Jurkat, Clone E6-1 (cell line): ENCODE measurements around the gene SURF1.
"Not testable (repeated sequence)": the region's sequence is repeated elsewhere in the genome, so short reads cannot be mapped to it uniquely, and the experiment has no call there.

Experiments
- DNase-seq: peaks from one replicate; pipeline ENCODE4 v3.0.0-alpha.2; 2011; ENCODE audit warnings: low read depth, low spot score
- H3K4me3 ChIP-seq: 2 replicates; pipeline ENCODE4 v1.5.1; 2011; ENCODE audit warnings: mild to moderate bottlenecking, low read length, control low read depth, moderate library complexity

SURF1 gene

DNA sequence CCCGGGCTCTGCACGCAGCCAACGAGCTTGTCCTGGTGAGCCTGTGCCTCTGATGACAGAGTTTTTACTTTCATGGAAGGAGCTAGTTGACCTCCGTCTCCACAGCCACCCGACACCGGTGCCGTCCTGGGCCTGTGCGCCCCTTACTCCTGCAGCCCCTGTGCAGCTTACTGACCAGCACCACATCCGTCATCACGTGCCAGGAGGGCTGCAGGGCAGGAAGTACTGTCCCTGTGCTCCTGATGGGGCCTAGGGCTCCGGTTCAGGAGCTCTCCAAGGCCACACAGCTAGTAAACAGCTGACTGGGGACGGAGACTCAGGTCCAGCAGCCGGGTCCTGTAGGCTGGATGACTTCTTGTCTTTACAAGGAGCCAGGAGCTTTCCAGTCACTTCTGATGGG is 30.1 kb upstream of the SURF1 start:
- DNase-seq, result no peak
- no peak overlapping the region for H3K4me3 ChIP-seq

DNA sequence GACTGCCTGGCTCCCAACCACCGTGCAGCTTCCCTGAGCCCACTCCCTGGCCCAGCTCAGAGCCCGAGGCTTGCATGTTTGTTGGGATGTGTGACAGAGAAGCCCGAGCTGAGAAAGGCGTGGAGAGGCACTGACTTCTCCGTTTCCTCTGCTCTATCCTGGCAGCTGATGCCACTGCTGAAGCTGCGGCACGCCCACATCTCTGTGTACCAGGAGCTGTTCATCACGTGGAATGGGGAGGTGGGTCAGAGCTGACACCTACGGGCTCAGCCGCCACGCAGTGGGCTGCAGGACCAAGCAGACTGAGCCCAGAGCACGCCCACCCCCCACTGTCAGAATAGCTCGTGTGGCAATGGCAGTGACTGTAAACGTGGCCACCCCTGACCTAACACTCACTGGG is 29.2 kb upstream of the SURF1 start:
- DNase-seq, result no peak
- no peak overlapping the region for H3K4me3 ChIP-seq

DNA sequence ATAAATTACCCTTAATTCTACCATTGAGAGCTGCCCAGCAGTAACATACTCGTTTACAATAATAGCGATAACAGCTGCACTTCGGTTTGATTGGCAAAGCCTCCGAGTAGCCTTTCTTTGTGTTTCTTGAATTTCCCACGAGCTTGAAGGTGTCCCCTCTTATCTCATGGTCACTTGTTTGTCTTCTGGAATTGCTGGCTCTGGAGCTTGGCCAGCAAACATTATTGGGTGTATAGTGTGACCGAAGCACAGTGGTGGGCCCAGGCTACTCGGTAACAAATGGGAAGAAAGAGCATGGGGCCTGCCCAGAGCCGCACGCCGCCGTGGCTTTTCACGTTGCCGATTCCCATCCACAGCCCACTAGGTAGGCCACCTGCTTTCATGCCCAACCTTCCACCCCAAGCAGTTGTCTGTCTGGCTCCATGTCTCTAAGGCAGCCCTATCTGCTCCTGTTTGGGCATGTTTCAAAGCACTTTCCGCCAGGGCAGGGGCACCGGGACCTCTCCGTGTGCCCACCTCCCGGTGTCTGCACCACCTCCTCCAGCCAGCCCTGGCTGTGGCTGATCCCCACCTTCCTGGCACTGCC is 28.5 kb upstream of the SURF1 start:
- no peak for DNase-seq
- H3K4me3 ChIP-seq, result no peak overlapping the region

DNA sequence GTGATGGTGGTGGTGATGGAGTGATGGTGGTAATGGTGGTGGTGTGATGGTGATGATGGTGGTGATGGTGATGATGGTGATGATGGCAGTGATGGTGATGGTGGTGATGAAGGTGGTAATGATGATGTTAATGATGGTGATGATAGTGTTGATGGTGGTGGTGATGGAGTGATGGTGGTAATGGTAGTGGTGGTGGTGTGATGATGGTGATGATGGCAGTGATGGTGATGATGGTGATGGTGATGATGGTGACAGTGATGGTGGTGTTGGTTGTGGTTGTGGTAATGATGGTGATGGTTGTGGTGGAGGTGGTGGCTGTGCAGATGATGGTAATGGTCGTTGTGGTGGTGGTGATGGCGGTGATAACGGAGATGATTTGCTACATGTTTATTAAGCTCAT is 27.2 kb upstream of the SURF1 start:
- H3K4me3 ChIP-seq, result no peak overlapping the region
- DNase-seq, result no peak

DNA sequence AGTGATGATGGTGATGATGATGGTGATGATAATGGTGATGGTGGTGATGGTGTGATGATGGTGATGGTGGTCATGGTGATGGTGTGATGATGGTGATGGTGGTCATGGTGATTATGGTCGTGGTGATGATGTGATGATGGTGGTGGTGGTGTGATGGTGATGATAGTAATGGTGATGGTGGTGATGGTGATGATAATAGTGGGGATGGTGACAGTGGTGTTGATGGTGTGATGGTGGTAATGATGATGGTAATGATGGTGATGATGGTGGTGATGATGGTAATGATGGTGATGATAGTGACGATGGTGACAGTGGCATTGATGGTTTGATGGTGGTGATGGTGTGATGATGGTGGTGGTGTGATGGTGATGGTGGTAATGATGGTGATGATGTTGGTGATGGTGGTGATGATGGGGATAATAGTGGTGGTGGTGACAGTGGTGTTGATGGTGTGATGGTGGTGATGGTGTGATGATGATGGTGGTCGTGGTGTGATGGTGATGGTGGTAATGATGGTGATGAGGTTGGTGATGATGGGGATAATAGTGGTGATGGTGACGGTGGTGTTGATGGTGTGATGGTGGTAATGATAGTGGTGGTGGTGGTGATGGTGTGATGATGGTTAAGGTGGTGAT is 26.3 kb upstream of the SURF1 start:
- no peak for DNase-seq
- no peak overlapping the region for H3K4me3 ChIP-seq

DNA sequence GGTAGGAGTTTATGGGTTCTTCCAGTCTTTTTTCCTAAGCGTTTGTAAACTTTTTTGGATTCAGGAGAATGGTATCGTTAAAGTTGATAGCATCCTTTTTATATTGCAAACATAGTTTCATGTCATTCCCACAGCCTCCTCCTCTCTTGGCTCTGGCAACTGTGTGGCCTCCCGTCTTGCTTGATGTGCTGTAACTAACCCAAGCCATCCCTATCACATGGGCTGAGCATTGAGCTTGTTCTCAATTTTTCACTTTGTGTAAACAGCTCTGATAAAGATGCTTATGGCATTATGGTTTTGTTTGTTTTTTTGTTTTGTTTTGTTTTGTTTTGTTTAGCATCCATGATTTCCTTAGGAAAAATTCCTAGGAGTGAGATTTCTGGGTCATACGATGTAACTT is 24.4 kb upstream of the SURF1 start:
- DNase-seq, result no peak
- H3K4me3 ChIP-seq, result no peak overlapping the region

DNA sequence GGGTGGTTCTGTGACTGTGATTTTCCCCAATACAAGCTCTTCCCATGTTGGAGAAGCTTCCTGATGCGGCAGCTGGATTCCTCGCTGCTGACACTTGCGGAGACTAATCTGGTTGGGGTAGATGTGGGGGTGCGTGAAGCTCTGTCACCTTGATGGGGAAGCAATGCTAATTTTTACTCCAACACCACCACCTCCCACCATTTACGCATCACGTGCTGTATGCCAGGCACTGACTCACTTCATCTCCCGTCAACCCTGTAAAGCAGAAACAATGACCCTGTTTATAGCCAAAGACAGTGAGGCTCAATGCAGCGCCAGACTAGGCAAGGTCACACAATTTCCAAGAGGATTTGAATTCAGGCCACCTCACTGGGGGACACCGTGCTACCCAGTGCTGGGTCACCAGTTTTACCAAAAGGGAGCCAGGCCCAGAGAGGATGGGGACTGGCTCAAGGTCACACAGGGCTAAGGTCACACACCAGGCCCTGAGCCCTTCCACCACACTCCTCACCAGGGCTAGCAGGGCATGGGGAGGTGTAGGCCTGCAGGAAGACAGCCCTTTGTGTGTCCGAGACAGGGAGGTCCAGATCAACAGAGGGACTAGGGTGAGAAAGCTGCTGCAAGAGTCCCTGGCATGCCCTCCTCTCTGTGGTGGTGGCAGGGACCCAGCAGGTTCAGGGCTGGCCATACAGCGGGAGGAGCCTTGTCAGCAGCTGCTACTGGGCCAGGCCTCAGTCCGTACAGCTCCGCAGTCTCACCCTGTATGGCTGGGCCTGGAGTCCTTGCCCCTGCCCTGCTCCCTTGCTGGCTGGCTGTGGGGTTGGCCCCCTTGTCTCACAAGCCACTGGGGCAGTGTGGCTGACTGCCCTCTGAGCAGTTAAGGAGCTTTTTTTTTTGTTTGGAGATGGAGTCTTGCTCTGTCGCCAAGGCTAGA is 23.1 kb upstream of the SURF1 start:
- DNase-seq, result no peak
- H3K4me3 ChIP-seq, result no peak overlapping the region

DNA sequence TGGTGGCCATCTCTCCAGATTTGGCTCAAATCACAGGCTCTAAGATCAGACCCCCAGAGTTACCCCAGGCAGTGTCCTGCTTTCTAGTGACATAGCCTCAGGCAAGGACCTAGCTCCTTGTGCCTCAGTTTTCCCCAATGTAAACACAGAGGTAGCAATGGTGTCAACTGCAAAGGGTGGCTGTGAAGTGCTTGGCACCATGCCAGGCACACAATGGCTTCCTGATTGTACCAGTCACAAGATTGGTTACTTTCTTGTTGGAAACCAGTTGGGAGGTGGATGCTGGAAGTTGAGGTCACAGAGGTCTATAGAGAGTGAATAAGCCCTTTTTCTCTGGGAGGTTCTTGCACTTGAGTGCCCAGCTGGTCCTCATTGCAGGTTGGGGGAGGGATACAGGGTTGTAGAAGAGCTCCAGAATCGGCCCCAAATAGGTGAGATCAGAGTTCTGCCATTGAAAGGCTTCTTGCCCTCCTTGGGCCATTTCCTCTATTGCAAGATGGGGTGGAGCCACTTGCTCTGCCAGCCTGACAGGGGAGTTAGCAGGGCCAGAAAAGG is 22.2 kb upstream of the SURF1 start:
- no peak overlapping the region for H3K4me3 ChIP-seq
- DNase-seq, result no peak

DNA sequence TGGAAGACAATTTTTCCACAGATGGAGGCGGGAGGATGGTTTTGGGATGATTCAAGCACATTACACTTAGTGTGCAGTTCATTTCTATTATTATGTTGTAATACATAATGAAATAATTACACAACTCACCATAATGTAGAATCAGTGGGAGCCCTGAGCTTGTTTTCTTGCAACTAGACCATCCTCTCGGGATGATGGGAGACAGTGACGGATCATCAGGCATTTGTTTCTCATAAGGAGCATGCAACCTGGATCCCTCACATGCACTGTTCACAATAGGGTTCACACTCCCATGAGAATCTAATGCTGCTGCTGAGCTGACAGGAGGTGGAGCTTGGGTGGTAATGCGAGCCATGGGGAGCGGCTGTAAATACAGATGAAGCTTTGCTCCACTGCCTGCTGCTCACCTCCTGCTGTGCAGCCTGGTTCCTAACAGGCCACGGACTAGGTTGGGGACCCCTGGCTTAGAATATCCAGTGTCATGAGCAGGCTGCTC is 21.5 kb upstream of the SURF1 start:
- DNase-seq, result no peak
- no peak overlapping the region for H3K4me3 ChIP-seq

DNA sequence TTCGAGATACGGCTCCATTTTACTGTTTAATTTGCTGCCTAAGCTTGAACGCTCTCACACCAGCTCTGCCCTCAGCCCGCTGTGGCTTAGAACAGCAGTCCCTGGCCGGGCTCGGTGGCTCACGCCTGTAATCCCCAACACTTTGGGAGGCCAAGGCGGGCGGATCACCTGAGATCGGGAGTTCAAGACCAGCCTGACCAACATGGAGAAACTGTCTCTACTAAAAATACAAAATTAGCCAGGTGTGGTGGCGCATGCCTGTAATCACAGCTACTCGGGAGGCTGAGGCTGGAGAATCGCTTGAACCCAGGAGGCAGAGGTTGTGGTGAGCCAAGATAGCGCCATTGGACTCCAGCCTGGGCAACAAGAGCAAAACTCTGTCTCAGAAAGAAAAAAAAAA is 21.0 kb upstream of the SURF1 start:
- DNase-seq, H3K4me3 ChIP-seq: not testable (repeated sequence)

DNA sequence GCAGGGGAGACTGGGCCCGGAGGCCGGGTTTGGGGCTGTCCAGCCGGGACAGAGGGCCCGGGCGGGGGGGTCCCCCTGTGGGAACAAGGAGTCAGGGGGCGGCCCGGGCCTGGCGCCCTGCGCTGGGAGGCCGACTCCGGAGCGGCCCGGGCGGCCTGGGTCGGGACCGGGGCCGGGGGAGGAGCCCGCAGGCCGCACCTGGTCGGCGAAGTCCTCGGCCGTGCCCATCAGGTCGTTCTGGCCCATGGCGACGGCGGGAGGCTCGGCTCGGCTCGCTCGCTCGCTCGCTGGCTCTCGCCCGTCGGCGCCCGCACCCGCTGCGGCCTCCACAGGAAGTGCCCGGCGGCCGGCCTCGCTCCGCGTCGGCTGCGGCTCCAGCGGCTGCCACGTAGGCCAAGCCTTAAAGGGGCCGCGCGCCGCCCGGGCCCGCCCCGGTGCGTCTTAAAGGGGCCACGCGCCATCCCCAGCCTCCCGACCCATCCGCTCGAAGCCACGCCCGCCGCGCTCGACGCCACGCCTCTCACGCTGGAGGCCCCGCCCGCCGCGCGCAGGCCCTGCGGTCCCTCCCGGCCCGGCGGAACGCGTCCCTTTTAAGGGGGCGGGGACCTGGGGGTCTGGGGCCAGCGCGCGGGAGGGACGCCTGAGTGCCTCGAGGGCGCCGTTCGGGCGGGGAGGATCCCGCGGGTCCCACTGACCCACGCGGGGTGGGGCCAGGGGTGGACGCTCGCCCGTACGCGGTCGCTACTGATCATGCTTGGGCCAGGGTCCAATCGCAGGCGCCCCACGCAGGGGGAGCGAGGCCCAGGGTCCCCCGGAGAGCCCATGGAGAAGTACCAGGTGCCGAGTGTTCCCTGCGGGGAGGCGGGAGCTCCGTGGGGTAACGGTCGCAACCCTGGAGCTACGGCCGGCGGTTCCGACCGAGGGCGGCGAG is 19.7 kb upstream of the SURF1 start, which contains the start of the genes STKLD1 and SURF4:
STKLD1 (plus strand) TSS at position 643 of the 931 bp plus-strand sequence; CDS start at position 751, 108 bp downstream.
SURF4 (minus strand) TSS at position 337 of the 931 bp plus-strand sequence; CDS start at position 246, 91 bp downstream.
- H3K4me3 ChIP-seq, result peak within 1 kb of the TSS; percentile 77
- DNase-seq, result peak; percentile 89

DNA sequence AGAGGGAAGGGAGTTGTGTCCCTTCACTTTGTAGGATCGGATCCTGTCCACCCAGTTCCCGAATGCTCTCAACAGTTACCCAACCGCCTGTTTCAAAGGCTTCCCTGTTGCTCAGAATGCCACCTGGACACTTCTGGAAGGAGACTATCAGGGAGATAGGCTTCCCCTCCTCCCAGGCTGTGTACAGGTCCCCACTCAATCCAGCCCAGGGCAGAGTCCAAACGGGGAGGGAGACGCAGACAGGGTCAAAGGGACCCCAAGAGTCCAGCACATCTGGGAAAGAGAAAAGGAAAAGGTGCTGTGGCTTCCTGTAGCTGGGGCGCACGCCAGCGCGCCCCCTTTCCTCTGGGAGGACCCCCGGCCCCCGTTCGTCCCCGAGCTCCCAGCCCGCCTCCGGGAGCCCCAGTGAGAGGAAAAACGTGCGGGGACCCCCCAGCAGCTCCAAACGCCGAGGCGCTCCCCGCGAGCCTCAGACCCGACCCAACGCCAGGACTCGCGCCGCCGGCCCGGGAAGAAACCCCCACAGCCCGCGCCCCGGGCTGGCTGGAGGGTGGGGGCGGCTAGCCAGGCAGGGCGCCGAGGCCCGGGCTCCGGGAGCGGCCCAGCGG is 18.9 kb upstream of the SURF1 start:
- no peak for DNase-seq
- peak overlapping the region; percentile 77 for H3K4me3 ChIP-seq

DNA sequence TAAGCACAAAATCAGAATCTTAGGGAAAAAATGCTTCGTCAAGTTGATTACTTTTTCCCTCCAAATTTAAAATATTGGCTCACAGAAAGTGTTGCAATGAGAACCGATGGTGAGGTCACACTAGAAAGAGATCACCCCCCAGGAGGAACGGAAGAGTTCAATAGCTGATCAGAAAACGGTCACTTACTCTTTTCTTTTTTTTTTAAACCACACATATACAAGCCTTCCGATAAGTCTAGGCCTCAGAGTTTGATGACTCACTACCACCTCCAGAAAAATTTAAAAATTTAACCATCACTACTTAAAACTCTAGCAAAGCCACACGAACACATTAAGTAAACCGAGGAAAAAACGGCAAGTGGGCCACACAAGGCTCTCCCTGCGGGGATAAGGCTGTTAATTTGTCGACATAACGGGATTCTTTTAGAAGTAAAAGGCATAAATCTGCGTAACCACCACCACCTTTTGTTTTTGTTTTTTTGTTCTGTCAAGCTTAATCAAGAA is 18.4 kb upstream of the SURF1 start:
- no peak for DNase-seq
- peak overlapping the region; percentile 77 for H3K4me3 ChIP-seq

DNA sequence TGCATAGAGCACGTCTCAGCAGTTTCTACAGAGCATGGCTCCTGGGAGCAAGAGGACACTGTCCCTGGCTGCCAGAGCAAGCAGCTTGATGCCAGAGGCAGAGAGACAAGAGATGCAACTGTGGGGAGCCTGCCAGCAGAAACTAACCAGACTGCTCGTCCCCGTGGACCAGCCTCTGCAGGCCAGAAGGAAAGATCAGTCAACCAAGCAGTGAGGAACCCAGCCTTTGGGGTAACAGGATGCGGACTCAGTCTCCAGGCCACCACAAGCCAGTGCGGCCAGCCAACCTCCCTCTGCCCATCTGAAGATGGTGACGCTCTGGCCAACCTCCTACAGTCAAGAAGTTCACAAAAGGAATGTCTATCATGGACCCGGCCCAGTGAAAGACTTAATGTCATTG is 15.9 kb upstream of the SURF1 start:
- no peak for DNase-seq
- H3K4me3 ChIP-seq, result peak overlapping the region; percentile 47

DNA sequence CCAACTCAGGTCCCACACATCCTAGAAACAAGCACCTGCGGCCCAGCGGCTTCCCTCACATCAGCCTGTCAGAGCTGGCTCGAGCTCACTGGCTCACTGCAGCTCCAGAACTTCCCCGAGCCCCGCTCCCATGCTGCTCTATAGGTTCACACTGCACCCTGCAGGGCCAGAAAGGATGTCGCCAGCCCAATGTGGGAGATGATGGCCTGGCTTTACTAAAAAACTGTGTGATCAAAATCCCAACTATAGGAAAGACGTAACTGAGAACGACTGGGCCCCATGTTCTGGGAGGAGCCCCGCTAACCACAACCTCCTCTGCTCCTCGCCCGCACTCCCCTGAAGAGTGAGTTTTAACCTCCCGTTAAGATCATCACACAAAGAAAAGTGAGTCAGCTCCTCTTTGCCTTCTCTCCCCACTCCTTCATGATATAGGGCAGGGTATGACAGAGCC is 15.0 kb upstream of the SURF1 start:
- peak; percentile 79 for DNase-seq
- H3K4me3 ChIP-seq, result peak overlapping the region; percentile 47

DNA sequence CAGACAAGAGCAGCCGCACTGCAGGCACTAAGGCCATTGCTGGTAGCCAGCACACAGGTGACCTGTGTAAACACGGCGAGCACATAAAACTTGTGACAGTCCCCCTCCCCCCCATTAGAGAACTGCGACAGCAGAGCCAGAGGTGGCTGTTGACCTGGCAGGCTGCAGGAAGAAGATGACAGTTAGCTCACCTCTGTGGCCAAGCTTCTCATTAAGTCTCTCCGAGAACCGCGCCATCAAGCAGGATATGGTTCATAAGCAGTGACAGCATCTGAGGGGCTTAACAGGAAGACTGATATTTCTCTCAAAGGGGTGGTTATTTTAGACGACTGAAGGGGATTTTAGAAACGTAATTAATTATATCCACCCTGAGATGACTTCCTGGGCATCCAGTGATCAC is 14.4 kb upstream of the SURF1 start:
- DNase-seq, result peak; percentile 82
- peak overlapping the region; percentile 47 for H3K4me3 ChIP-seq

DNA sequence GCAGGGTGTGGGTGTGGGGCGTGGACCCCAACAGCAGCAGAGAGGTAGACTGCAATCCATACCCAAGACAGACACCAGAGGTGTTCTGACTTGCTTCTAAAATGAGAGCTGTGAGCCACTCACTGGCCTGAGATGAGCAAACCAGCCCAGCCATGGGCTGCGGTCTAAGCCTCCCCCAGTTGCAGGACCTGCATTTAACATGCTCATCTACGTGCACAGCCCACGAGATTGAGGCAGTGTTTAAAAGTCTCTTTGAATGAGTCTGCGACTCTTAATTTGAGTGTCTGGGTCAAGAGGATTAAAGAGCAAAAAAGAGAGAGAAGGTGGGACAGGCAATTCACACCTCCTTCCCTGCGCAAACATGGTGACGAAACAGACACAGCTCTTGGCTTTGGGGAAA is 13.6 kb upstream of the SURF1 start:
- H3K4me3 ChIP-seq, result peak overlapping the region; percentile 47; the same call in 1 of the 2 replicates
- DNase-seq, result no peak

DNA sequence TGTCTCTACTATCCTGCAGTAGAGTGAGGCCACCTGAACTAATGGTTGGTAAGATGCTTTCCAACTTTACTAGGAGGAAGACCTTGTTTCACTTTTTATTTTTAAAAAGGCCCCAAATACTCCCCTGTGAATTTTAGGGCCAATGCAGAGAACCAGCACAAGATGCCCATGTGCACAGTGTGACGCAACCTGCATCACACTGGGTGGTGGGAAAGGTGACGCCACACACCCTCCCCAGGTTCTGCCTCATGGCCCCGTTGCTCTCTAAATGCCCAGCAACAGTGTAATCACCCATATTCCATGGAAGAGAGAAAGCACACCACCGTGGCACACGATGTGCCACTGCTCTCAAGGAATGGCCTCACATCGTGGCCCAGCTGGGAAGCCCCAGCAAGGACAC is 13.1 kb upstream of the SURF1 start:
- no peak for DNase-seq
- H3K4me3 ChIP-seq, result no peak overlapping the region
